ENCODE results near the gene BEND6.
"Not testable (repeated sequence)": the region's sequence is repeated elsewhere in the genome, so short reads cannot be mapped to it uniquely, and the experiment has no call there.

Gene BEND6

DNA sequence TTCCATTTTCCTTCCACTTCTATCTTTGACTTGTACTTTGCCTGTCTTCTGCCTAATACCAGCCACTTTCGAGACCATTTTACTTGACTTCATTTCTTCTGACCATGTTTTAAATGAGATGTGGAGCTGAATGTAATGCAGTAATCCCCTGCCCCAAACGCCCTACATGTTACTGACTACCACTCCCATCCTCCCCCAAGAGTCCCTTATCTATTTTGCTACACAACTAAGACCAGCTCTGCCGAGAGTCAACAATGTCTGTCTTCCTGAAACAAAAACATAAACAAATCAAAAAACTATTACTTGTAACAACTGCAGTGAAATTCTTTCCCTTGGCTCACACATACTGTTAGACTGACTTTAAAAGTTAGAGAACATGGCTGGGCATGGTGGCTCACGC, 64.5 kb downstream of the BEND6 start:
- Histone ChIP-seq H3K4me3 (no peak overlapping the region), H3K27ac (no peak overlapping the region)

DNA sequence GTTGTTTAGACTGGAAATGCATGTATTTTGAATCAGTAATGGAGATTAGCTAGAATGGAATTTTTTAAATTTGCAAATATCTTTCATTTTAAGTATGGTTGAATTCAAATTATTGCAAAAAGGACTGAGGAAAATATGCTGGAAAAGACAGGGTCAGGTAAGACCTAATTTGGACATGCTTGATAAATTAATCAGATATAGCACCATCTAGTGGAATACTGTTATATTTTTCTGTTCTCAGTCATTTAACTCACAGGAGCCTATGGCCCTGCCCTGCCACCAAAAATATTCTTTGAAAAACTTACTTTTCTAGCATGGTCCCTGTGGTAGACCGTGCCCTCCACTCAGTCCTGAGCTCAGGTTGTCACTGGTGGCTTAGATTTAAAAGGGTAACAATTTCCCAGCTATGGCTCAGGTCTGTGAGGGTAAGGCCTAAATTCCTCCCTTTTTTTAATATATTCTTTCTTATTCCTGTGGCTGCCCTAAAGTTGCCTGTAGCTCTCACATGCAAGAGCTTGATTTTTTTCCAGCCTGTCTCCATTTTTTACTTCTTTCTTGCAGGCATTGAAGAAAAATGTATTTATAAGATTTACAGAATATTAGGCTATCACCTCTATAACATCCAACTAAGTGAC, 66.3 kb downstream of the BEND6 start:
- no peak overlapping the region for H3K27ac ChIP-seq
- H3K4me3 ChIP-seq: no peak overlapping the region

DNA sequence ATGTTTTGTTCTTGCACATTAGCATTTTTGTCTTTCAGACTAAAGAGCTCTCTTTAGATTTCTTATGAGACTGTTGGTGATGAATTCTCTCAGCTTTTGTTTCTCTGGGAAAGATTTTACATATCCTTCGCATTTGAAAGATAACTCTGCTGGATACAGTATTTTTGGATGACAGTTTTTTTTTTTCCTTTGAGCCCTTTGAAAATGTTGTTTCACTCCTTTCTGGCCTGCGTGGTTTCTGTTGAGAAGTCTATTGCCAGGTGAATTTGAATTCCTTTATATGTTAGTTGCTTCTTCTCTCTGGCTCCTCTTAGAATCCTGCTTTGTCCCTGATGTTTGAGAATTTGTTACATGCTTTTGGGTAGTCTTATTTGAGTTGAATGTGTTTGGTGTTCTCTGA, 69.4 kb downstream of the BEND6 start:
- Histone ChIP-seq H3K27ac (no peak overlapping the region), H3K4me3 (no peak overlapping the region)

- no peak overlapping the region for H3K4me3 ChIP-seq
These were observed 69.9 kb downstream of the BEND6 start for GRCh38 chr6:57024775-57025174.

DNA sequence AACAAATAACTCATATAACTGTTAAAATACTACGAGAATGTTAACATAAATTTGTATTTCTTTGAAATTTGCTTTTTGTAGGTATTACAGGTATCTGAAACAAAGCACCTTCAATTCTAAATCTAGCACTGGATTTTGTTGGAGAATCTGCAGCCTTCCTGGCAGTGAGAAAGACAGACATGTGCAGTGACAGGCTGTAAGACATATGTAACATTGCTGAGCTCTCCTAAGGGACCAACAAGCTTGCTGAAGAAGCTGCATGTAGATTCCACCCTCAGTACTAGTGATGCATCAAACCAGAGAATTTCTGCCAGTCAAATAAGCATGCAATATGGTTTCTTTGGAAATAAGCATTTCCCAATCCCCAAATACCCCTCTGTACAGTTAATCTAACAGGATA, 71.1 kb downstream of the BEND6 start:
- Histone ChIP-seq H3K27ac (no peak overlapping the region), H3K4me3 (no peak overlapping the region)

More at GRCh38 chr6:57024775-57025174, 69.9 kb downstream of the BEND6 start:
- H3K27ac ChIP-seq: no peak overlapping the region

DNA sequence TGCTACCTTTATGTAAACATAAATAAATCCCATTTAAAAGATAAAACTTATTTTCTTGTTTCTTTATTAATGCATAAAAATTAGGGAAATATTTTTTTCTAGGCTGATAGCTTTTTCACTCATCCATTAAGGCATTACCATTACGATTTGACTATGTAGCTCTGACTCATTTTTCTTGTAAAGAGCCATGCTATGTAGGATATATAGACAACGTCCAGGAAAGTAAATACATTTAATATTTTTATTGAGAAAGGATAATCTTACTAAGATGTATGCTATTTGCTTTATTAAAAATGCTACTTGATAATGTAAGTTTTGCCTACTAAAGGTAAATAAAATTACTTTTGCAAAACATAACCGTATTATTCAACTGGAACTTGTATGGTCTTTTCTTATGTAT, 72.4 kb downstream of the BEND6 start:
- H3K4me3 ChIP-seq: no peak overlapping the region
- no peak overlapping the region for H3K27ac ChIP-seq

DNA sequence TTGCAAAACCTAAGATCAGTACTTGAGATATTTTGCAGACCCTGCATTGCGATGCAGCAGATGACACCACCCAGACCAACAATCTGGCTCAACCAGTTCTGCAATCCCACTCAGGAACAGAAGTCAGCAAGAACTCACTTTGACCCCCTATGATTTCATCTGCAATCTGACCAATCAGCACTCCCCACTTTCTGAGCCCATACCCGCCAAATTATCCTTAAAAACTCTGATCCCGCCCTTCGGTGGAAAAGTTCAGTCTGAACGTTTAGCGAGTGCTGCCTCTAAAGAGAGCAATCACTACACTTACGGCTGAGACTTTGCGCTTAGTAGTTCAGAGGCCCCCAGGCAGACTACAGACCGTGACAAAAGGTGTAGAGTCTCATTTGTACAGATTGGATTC, 74.3 kb downstream of the BEND6 start:
- no peak overlapping the region for H3K4me3 ChIP-seq
- no peak overlapping the region for H3K27ac ChIP-seq

DNA sequence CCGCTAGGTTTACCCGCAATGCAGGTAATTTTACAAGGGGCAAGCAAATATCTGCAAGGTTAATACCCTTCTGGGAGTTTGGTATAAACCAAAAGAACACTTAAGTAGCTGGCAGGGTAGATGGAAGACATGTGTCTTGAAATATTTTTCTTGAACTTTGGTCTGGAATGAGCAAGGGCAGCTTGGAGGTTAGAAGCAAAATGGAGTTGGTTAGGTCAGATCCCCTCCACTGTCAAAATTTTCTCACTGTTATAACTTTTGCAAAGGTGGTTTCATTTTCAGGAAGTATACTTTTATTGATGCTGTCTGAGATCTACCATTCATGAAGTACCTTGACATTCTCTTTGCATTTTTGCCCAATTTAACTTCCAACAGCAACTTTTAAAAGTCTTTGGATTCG, 78.3 kb downstream of the BEND6 start:
- H3K27ac ChIP-seq: no peak overlapping the region
- no peak overlapping the region for H3K4me3 ChIP-seq

GRCh38 chr6:57035549-57035948, 80.6 kb downstream of the BEND6 start:
- Histone ChIP-seq H3K27ac (no peak overlapping the region), H3K4me3 (no peak overlapping the region)

DNA sequence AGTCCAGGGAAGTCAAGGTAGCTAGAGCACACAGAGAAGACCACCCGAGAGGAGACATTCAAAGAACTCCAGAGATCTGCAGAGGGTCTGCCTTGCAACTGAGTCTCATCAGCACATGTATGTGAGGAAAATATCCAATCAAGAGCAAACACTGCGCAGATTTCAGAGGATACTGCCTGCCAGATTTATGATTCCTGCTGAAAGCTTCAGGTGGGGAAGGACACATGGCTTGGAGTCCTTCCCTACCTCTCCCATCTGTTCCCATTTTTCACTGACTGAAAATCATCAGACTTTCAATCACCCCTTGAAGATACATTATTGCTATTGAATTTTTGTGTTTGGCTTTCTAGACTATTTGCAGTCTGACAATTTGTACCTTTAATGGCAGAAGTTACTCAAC, 84.0 kb downstream of the BEND6 start:
- H3K27ac ChIP-seq: no peak overlapping the region

GRCh38 chr6:57040011-57040410, 85.1 kb downstream of the BEND6 start:
- Histone ChIP-seq H3K27ac (no peak overlapping the region), H3K4me3 (no peak overlapping the region)

More for the DNA sequence above, 84.0 kb downstream of the BEND6 start:
- H3K4me3 ChIP-seq: no peak overlapping the region

GRCh38 chr6:57044061-57044460, 89.2 kb downstream of the BEND6 start:
- H3K4me3 ChIP-seq: not testable (repeated sequence)

DNA sequence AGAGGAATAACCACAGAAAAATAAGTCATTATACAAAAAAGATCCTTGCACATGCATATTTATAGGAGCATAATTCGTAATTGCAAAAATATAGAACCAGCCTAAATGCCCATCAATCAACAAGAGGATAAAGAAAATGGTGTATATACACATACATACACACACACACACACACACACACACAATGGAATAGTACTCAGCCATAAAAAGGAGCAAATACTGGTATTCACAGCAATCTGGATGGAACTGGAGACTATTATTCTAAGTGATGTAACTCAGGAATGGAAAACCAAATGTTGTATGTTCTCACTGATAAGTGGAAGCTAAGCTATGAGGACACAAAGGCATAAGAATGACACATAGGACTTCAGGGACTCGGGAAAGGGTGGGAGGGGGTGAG, 89.7 kb downstream of the BEND6 start:
- H3K4me3 ChIP-seq: no peak overlapping the region
- no peak overlapping the region for H3K27ac ChIP-seq

More at GRCh38 chr6:57044061-57044460, 89.2 kb downstream of the BEND6 start:
- H3K27ac ChIP-seq: not testable (repeated sequence)

- H3K27ac ChIP-seq: peak within 1 kb of the TSS in 7 of 21 experiments; percentile 11 to 63 (median 49)
- H3K4me3 ChIP-seq: peak within 1 kb of the TSS; percentile 35 to 54 (median 45)
These were observed 91.7 kb downstream of the BEND6 start, which contains the start of gene KIAA1586 for GRCh38 chr6:57046332-57047256. KIAA1586 (plus strand) TSS chr6:57046693; CDS start chr6:57046756, 63 bp downstream.

DNA sequence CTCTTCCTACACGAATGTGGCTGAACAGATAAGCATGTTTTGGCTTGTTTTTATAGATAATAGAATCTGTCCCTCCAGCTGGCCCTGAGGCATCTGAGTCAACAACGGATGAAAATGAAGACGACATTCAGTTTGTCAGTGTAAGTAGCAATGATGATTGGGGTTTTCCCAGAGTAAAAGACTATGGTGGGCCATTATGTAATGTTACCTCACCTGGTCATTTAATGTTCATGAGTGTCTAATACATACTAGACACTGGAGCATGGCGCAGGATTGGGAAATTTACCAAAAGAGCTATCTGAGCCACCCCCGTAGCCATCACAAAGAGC, 92.3 kb downstream of the BEND6 start:
- H3K27ac ChIP-seq, H3K4me3 ChIP-seq: not testable (repeated sequence)

GRCh38 chr6:57047859-57048258, 93.0 kb downstream of the BEND6 start:
- H3K4me3 ChIP-seq, H3K27ac ChIP-seq: not testable (repeated sequence)

DNA sequence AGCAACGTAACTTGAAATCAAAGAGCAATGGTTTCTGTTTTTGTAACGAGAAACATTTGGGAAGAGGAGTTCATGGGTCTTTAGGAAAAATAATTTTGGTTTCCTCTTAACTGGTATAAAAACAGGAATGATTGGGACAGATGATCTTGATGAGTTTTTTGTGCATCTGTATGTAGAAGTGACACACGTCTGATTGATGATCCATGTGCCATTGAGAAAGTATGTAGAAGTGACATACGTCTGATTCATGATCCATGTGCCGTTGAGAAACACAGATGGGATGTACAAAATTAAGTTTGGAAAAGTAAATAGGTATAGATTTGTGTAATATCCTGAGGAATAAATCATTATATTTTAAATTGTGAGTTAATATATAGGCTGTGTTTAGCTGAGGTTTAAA, 93.7 kb downstream of the BEND6 start:
- no peak overlapping the region for H3K27ac ChIP-seq
- no peak overlapping the region for H3K4me3 ChIP-seq

DNA sequence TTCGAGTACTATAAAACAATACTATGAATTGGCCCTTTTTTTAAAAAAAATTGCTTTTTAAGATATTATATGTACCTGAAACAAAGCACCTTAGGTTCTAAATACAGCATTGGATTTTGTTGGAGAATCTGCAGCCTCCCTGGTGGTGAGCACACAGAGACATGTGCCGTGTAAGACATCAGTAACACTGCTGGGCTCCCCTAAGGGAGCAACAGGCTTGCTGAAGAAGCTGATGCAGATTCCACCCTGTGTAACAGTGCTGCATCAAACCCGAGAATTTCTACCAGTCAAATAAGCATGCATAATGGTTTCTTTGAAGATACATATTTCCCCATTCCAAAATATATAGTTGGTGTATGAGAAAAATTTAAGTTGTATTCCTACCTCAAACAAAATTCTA, 108.9 kb downstream of the BEND6 start:
- Histone ChIP-seq H3K27ac (no peak overlapping the region), H3K4me3 (no peak overlapping the region)

DNA sequence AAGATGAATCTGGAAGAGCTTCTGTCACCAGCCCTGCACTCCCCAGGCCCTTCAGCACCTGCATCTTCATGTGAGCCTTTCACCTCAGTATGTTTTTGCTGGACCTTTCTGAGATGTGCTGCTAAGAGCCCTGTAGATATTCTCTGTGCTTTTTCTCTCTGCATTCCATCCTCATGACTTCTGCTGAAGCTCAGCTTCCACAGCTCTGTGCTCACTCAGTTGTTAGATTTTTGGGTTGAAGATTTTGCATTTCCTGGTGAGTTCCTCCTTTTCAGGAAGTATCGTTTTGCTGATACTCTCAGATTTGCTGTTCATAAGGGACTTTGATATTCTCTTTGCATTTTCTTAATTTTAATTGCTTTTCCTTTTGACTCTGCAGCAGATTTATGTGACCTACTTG, 109.9 kb downstream of the BEND6 start:
- H3K4me3 ChIP-seq: no peak overlapping the region
- no peak overlapping the region for H3K27ac ChIP-seq

- no peak overlapping the region for H3K27ac ChIP-seq
- H3K4me3 ChIP-seq: no peak overlapping the region
These were observed 113.2 kb downstream of the BEND6 start for GRCh38 chr6:57068061-57068460.

GRCh38 chr6:57069228-57069627, 114.3 kb downstream of the BEND6 start:
- H3K27ac ChIP-seq: no peak overlapping the region
- no peak overlapping the region for H3K4me3 ChIP-seq

Measured in skin epidermis (tissue), 12 donors.